Adrenal gland (tissue), 12 donors: ENCODE results near the gene XKR7. TPM values are rescaled to one million over a fixed set of nuclear protein-coding genes. Genes with fewer than 3 reads are reported as not detected.

Experiments used
- DNase-seq, 7 donors: peaks; one replicate each; pipeline ENCODE4 v3.0.0-alpha.2; 2019 to 2020
- H3K27ac ChIP-seq, 5 donors: fragments of 200-600 bp; sonication (generic) in 4 of 5; 1 replicate in 3 of 5; 2 replicates in 2 of 5; pipeline versions ENCODE4 v1.5.1 to v1.8.0; 2016 to 2020; ENCODE audit warnings: mild to moderate bottlenecking in 1 of 5
- H3K27me3 ChIP-seq: fragments of 200-600 bp; 2 replicates; pipeline ENCODE4 v1.8.0; 2021
- H3K36me3 ChIP-seq, 2 donors: fragments of 200-600 bp; replicated peaks in 1 of 2; 1 replicate in 1 of 2; 2 replicates in 1 of 2; pipeline versions ENCODE4 v1.5.1 to v1.8.0; 2018 to 2022
- H3K4me1 ChIP-seq, 2 donors: fragments of 200-600 bp; replicated peaks in 1 of 2; 1 replicate in 1 of 2; 2 replicates in 1 of 2; pipeline versions ENCODE4 v1.5.1 to v1.8.0; 2018 to 2021
- H3K4me3 ChIP-seq, 4 donors: fragments of 200-600 bp; sonication (generic) in 3 of 4; one replicate each; pipeline ENCODE4 v1.5.1; 2016 to 2018
- H3K9me3 ChIP-seq, 3 donors: fragments of 200-600 bp; sonication (generic) in 1 of 3; replicated peaks in 1 of 3; 1 replicate in 2 of 3; 2 replicates in 1 of 3; pipeline versions ENCODE4 v1.5.1 to v1.8.0; 2016 to 2021
- CTCF ChIP-seq, 6 experiments: fragments of 450-650 bp in 4 of 6; fragments of 200-600 bp in 2 of 6; sonication (generic) in 1 of 6; IDR thresholded peaks; 1 replicate in 5 of 6; 2 replicates in 1 of 6; pipeline versions ENCODE4 v1.5.1 to v1.8.0; 2016 to 2021; ENCODE audit warnings: antibody characterized with exemption in 6 of 6, mild to moderate bottlenecking in 2 of 6, moderate library complexity in 1 of 6
- POLR2A ChIP-seq, 2 donors: fragments of 450-650 bp; IDR thresholded peaks; one replicate each; pipeline ENCODE4 v1.6.1; 2017; ENCODE audit warnings: antibody characterized with exemption in 2 of 2, mild to moderate bottlenecking in 2 of 2, moderate library complexity in 1 of 2
- WGBS, 4 donors: extraction: QIAGEN DNeasy Blood & Tissue Kit in 2 of 4; methylation state at CpG; one replicate each; pipeline versions ENCODE4 v1.1.5 to v1.1.7; 2013 to 2017; 5-methylcytosine and 5-hydroxymethylcytosine counted together
- intact Hi-C, 2 donors: fragments of 100-400 bp; cut with DNase I; formaldehyde crosslinking; loops; one replicate each; pipeline versions ENCODE4 v1.14.1 to v1.15.0; 2022 to 2023
- polyA plus RNA-seq, 3 donors: library from polyadenylated mRNA; stranded (reverse); fragments of 200-250 nt in 2 of 3; fragments of 350-450 nt in 1 of 3; fragmentation: Illumina TruSeq in 1 of 3; extraction: RNeasy Lipid Tissue Mini Kit (QIAGEN cat#74804) in 1 of 3; gene quantifications; one replicate each; pipeline ENCODE4 v1.2.3, GENCODE V29; 2013 to 2014
- total RNA-seq, 9 donors: library from RNA; depleted of rRNA in 4 of 9; stranded (reverse); fragments of >200 nt in 4 of 9; fragments of 120-200 nt in 1 of 9; fragmentation: NEBNext Ultra II Directional in 1 of 9; extraction: Animal tissue kit (Norgen Biotek cat#: 25700) in 1 of 9; gene quantifications; one replicate each; pipeline versions ENCODE4 v1.1.0 to v1.2.4, GENCODE V29; 2013 to 2023
- donor health status: healthy with polysubstance abuse.
- donor health status: Bipolar disorder and iron deficiency.
- donor health status: DM: yes; HTN: yes; CAD: no.
- donor health status: DM: no; HTN: no; CAD: no.
- donor health status: DM: no; HTN: no; CAD: no.
- donor health status: DM: yes; HTN: yes; CAD: no.

Gene XKR7
- total and polyA plus RNA-seq, 12 donors, result 0.04 to 0.56 (median 0.30) TPM; not detected in 4

- Histone ChIP-seq H3K36me3 (no peaks in the 10 kb centered on the region), H3K9me3 (no peaks in the 10 kb centered on the region), H3K27me3 (peaks cover 8% of the 10 kb centered on the region), H3K27ac (no peak overlapping the region), H3K4me3 (no peak overlapping the region), H3K4me1 (no peaks in the 10 kb centered on the region)
- intact Hi-C loops, result loop anchor here in 1 of 2 donors (10.0 kb wide), 1 partner anchor 183 kb away; no protein-coding TSS in a partner anchor
- TF ChIP-seq POLR2A (IDR thresholded peaks at IDR 0.05) (no peak), CTCF (IDR thresholded peaks at IDR 0.05) (no peak)
- WGBS, 4 donors, result 54 to 85% (median 69%) methylated on average over 4 of the region's 4 CpGs
- DNase-seq, result no peak
These were observed 70.0 kb downstream of the XKR7 start for GRCh38 chr20:32037929-32038328.

DNA sequence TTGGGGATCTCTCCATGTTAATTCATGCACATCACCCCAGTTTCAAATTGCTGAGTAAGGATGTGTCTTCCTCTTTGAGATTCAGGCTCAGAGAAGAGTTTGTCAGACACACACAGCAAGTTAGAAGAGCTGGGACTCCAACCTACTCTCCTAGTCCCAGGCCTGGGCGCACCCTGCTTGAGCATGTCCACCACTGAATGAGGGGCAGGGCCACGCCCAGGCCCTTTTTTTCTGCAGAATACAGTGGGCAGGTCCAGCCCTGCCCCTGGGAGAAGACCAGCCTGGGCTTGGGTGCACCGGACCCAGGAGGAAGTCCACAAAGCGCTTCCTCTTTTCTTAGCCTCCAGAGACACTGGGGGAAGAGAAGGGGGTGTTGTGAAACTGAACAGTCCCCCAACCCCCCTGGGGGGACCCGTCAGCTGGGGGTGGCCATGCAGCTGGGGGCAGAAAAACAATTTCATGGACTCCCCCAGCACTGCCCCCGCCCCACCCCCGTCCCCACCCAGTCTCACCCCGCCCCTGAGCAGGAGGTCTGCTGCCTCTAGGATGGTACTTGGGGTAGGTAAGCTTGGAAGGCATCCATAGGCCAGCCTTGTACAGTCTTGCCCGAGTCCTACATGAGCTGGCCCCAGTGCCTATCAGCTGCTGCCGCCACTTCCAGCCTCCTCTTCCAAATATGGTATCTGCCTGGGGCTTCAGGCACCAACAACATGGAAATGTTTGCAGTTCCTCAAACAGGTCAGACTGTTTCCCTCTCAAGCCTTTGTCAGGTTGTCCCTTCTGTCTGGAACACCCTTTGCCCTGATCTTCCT lies 72.4 kb downstream of the XKR7 start:
- H3K9me3 ChIP-seq, result no peaks in the 10 kb centered on the region
- peak overlapping the region in 2 of 5 donors; percentile 17 to 86 for H3K27ac ChIP-seq
- intact Hi-C loops, result no loop called here
- 59 to 78% (median 63%) methylated on average over 4 to 10 of the region's 10 CpGs for WGBS, 4 donors
- H3K4me1 ChIP-seq, result no peaks in the 10 kb centered on the region
- peaks cover 3% of the 10 kb centered on the region for H3K27me3 ChIP-seq
- DNase-seq, result peak in 5 of 7 donors; percentile 31 to 60 (median 45)
- H3K36me3 ChIP-seq, result no peaks in the 10 kb centered on the region
- TF ChIP-seq CTCF (IDR thresholded peaks at IDR 0.05) (no peak), POLR2A (IDR thresholded peaks at IDR 0.05) (no peak)
- H3K4me3 ChIP-seq, result no peak overlapping the region

DNA sequence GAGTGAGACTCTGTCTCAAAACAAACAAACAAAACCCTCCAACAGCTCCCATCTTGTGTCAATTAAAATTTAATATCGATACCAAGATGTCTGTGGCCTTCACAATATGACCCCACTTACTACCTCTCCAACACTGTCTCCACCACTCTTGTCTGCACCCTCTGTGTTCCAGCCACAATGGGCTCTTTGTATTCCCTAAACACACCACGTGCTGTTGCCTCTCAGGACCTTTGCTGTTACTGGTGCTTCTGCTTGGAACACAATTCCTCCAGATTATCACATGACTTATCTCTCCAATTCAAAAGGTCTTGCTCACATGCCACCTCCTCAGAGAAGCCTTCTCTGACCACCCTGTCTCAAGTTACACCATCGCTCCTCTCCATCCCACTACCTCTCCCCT lies 78.0 kb downstream of the XKR7 start:
- no peak overlapping the region for H3K27ac ChIP-seq
- no peaks in the 10 kb centered on the region for H3K9me3 ChIP-seq
- no peaks in the 10 kb centered on the region for H3K4me1 ChIP-seq
- peaks cover 9% of the 10 kb centered on the region for H3K27me3 ChIP-seq
- H3K36me3 ChIP-seq, result no peaks in the 10 kb centered on the region
- TF ChIP-seq POLR2A (IDR thresholded peaks at IDR 0.05) (no peak), CTCF (IDR thresholded peaks at IDR 0.05) (no peak)
- DNase-seq, result no peak
- WGBS, 4 donors, result 67 to 77% (median 71%) methylated on average over 3 of the region's 3 CpGs
- intact Hi-C loops, result no loop called here
- H3K4me3 ChIP-seq, result no peak overlapping the region

- Histone ChIP-seq H3K36me3 (no peaks in the 10 kb centered on the region), H3K4me1 (peaks cover 0 to 4% of the 10 kb centered on the region in 2 donors), H3K27ac (no peak overlapping the region), H3K27me3 (peaks cover 38% of the 10 kb centered on the region), H3K4me3 (no peak overlapping the region), H3K9me3 (no peaks in the 10 kb centered on the region)
- intact Hi-C loops, result no loop called here
- WGBS, 4 donors, result 84 to 96% (median 92%) methylated on average over 4 of the region's 4 CpGs
- TF ChIP-seq CTCF (IDR thresholded peaks at IDR 0.05), result no peak
- no peak for TF ChIP-seq POLR2A (IDR thresholded peaks at IDR 0.05)
- no peak for DNase-seq
These were observed 82.4 kb downstream of the XKR7 start for GRCh38 chr20:32050324-32050841.
